Cerebellar cortex (tissue), 1 donor: Measurements from ENCODE around the gene AP3D1.

Source experiments
- DNase-seq: peaks from one replicate; pipeline ENCODE4 v3.0.0-alpha.2; 2015; ENCODE audit warnings: low spot score

The AP3D1 gene

DNA sequence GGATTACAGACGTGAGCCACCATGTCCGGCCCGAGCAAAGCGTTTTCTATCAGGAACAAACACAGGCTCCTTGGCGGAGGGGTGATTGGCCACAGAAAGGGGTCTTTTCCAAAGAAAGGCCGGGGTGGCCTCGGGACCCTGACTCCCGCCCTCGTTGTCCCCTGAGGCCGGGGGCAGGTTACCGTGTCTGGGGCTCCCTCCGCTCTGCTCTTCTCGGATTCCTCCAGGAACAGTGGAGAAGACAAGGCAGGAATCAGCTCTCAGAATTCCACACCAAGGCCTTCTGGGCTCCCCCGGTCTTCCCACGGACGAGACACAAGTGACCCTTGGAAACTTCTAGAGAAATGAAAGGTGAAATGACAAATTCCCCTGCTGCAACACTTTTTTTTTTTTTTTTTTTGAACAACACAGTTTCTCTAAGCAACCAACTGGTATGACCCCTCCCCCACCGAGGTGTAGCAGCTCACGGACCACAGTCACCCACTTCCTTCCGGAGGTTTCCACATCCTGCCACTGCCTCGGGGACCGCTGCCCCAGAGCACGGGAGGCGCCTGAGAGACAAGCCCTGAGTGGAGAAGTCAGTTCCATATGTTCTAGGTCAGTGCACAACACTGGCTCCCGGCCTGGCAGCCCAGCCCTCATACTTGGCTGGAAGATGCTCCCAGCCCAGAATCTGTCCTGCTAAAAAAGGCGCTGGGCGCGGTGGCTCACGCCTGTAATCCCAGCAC lies 66.2 kb downstream of the AP3D1 start:
- DNase-seq, result peak; percentile 28

DNA sequence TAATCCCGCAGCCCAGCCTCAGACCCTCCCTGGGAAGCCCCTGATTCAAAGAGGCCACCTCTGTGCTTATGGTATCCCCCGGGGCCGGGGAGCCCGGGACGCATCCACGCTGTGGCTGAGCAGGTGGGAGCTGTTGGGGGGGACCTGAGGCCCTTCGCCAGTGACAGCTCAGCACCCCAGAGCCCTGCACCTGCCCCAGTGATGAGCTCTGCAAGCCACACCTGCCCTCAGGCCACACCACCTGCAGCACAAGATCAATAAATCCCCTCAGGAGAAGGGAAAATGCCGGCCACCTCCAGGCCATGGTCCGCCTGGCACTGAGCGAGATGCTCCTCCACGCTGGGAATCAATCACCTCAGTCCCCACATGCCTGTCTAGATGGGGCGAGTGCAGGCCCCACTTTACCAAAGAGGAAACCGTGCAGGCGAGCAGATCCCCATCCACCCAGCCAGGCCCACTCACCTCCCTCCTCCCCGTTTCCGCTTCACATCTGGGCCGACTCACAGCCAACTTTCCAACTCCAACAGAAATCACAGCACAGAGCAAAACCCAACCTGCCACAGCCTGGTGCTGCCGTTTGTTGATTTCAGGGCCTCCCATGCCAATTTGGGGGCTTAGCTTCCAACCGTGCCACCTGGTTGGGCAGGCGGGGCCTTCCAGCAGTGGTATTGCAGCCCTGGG lies 68.1 kb downstream of the AP3D1 start:
- no peak for DNase-seq

- DNase-seq, result no peak
These were observed 69.2 kb downstream of the AP3D1 start for GRCh38 chr19:2081873-2082810.

DNA sequence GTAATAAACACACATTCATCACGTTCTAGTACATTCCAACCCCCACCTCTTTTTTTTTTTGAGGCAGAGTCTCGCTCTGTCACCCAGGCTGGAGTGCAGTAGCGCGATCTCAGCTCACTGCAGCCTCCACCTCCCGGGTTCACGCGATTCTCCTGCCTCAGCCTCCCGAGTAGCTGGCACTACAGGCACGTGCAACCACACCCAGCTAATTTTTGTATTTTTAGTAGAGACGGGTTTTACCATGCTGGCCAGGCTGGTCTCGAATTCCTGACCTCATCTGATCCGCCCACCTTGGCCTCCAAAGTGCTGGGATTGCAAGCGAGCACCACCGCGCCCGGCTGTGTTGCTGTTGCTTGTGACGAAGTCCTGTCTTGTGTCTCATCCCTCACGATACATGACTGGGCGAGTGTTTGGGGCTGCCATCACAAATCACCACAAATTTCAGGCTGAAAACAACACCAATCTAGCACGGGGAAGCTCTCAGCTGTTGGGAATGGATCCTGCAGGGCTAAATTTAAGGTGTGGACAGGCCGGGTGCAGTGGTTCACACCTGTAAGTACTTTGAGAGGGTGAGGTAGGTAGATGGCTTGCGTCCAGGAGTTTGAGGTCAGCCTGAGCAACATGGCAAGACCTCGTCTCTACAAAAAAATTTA lies 70.9 kb downstream of the AP3D1 start:
- no peak for DNase-seq

DNA sequence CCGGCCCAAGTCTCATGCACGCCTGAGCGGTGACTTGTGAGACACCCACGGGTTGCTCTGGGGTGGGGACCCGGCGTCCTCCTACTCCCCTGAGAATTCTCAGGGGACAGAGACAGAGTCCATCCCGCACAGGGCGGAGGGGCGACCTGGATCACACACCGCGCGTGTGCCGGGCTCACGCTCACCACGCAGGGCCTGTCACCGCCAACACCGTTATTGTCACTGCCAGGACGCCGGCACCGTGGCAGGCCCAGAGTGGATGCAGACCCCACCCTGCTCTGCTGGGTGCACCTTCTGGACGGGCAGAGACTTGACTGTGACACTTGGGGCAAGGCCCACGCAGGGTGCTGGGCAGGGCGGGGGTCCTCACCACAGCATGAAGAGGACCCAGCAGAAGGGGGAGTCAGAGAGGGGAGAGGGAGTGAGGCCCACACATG lies 71.5 kb downstream of the AP3D1 start:
- no peak for DNase-seq

DNA sequence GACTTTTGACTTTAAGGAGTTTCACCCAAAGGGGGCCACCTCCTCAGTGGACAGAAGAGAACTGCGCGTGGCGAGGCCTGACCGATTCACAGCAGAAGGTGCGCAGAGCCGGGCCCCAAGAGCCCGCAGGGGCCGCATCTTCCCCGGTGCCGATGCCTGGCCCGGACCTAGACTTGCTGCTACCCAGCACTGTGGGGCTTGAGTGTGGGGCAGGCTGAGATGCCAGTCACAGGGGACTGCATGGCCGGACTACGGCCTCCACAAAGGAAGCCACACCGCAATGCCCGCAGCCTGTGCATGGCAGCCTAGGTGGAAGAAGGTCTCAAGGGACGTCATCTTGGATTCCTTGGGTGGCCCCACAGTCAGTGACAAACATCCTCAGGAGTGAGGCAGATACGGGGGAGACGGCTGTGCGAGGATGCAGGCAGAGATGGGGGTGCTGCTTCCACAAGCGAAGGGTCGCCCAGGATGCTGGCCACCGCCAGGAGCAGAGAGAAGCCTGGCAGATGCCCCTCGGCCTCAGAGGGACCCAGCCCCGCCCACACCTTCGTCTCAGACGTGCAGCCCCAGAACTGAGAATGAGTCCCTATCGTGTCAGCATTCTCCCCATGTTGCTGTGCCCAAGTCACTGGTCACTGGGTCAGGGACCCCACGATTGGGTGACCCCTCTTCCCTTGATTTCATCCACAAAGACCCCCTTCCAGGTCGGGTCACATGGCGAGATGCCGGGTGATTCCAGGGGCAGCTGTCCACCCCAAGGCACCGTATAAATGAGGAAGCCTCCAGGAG lies 72.1 kb downstream of the AP3D1 start:
- no peak for DNase-seq

GRCh38 chr19:2077833-2078619 lies 73.3 kb downstream of the AP3D1 start:
- DNase-seq, result no peak

DNA sequence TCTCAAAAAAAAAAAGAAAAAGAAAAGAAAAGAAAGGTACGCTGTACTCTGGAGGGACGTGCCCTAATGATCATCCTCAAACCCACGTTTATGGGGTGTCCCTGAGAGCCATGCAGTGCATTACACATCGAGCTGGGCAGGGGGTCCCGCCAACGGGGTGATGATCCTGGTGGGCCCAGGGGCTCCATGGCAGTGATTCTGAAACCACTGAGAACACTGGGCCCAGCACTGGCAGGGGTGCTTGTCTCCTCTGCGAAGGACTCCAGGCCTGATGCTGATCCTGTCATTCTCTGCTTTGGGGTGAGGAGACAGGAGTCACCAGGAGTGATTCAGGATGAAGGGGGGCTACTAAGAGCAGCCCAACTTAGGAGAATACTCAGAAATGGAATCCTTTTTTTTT lies 74.0 kb downstream of the AP3D1 start:
- DNase-seq, result no peak

GRCh38 chr19:2076526-2076944 lies 74.8 kb downstream of the AP3D1 start:
- DNase-seq, result no peak

DNA sequence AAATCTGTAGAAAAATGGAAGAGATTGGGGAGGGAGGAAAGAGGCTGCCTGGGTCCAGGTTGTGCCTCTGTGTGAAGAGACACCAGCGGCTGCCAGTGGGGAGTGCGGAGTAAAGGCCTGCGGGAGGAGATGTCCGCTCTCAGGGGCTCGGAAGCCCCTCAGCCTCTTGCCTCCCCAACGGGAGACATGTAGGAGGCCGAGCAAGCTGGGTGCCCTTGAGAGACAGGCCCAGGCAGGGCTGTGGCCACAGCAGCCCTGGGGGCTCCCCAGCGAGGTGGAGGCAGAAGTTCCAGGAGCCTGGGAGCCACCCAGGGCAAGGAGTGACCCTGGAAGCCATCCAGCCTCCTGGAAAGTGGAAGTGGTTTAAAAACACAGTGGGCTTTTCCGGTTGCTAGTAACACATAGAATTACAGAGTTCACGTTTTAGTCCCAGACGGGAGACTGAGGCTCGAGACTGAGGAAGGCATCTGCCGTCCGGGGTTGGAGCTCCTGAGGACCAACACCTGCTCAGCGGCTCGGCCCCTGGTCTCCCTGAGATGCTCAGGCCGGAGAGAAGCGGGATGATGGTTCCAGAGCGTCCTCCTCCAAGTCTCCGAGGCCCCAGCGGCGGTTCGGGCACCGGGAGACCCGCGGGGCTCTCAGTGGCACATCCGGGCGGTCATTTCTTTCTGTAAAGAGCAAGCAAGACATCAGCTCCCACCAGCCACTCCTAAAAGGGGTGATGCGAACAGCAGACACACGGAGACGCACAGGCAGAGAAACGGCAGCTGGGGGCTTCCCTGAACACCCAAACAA lies 78.4 kb downstream of the AP3D1 start:
- DNase-seq, result no peak

- DNase-seq, result no peak
These were observed 80.2 kb downstream of the AP3D1 start for GRCh38 chr19:2070986-2071673.

GRCh38 chr19:2070436-2070827 lies 80.9 kb downstream of the AP3D1 start:
- no peak for DNase-seq

GRCh38 chr19:2064788-2065524 lies 86.4 kb downstream of the AP3D1 start:
- DNase-seq, result peak; percentile 96

DNA sequence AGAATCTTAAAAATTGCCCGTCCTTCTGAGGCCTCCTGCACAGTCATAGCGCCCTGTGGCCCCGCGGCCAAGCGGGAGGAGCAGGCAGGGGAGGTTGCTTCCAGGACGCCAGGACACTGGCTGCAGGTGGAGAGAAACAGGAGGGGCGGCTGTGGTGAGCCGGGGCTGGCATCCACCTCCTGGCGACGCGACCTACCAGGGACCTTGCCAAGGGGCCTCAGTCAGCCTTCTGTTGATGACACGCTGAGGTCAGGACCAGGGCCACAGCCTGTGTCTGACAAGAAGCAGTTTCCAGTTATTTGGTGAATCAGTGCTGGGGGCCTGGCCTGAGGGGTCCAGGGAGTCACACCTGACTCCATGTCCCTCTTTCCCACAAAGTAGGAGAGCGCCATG lies 87.0 kb downstream of the AP3D1 start:
- peak; percentile 75 for DNase-seq

GRCh38 chr19:2063824-2064223 lies 87.5 kb downstream of the AP3D1 start:
- DNase-seq, result no peak

- no peak for DNase-seq
These were observed 88.6 kb downstream of the AP3D1 start for GRCh38 chr19:2062770-2063169.

- no peak for DNase-seq
These were observed 89.0 kb downstream of the AP3D1 start for GRCh38 chr19:2062389-2062729.
